ENCODE data around the gene PLEKHJ1.
"Not testable (repeated sequence)": the region's sequence is repeated elsewhere in the genome, so short reads cannot be mapped to it uniquely, and the experiment has no call there.

Gene PLEKHJ1, protein sequence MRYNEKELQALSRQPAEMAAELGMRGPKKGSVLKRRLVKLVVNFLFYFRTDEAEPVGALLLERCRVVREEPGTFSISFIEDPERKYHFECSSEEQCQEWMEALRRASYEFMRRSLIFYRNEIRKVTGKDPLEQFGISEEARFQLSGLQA

GRCh38 chr19:2236314-2237050, at the start of gene PLEKHJ1, which contains the start of gene SF3A2:
PLEKHJ1 (minus strand) TSS chr19:2236329; CDS start chr19:2236248, 81 bp downstream.
SF3A2 (plus strand) TSS chr19:2236824; CDS start chr19:2243419, 6,595 bp downstream.
- DNase-seq, result peak; percentile 97 to 98

DNA sequence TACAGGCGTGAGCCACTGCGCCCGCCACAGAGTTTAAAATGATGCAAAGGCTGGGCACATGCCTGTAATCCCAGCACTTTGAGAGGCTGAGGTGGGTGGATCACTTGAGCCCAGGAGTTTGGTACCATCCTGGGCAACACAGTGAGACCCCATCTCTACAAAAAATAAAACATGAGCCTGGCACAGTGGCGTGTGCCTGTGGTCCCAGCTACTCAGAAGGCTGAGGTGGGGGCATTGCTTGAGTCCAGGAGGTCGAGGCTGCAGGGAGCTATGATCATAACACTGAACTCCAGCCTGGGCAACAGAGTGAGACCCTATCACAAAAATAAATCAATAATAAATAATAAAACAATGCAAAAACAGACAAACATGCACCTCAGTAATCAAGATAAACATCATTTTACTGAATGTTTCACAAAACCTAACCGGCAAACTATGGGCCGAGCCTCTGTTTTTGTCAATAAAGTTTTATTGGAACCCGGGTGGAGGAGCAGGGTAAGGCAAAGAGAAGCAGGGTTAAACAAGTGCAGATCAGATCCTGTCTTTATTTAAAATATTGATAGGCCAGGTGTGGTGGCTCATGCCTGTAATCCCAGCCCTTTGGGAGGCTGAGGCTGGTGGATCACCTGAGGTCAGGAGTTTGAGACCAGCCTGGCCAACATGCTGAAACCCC, 47.8 kb upstream of the PLEKHJ1 start:
- DNase-seq, result no peak

GRCh38 chr19:2282862-2283237, 46.7 kb upstream of the PLEKHJ1 start:
- no peak for DNase-seq

DNA sequence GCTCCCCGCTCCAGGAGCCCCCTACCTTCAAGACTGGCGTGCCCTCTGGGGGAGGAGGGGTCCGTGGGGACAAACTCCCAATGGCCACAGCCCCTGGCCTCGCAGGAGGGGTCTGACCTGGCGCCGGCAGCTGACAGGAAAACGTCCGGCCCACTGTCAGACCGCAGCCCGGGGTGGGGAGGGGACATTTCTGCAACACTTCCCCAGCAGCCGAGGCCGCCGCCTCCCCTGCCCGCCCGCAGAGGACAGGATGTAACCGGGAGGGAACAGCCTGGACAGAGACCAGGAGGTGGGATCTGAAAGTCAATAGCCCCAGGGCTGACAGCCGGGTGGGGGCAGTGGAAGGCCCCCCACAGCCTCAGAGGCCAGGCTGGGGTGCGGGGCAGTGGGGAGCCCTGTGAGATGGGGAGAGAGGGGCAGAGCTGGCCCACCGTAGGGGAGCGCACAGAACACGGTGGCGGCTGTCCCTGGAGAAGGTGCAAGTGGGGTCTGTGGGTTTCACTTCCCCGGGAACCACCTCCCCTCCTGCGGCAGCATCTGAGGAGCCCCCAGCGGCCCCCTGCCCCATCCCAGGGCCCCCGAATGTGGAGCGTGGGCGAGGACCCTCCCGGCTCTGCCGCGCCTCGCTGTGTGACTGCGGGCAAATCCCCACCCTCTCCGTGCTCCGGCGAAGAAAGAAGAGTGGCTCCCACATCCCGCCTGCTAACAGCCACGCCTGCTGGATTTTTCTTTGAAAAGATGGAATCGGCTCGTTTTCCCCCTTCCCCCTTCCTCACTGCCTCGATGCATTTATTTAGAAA, 46.1 kb upstream of the PLEKHJ1 start, which contains the start of gene PEAK3:
Gene PEAK3, minus strand, starts transcription at position 114 of the 800 bp plus-strand sequence. CDS start 1,244 bp downstream, outside the sequence.
- DNase-seq, result no peak

DNA sequence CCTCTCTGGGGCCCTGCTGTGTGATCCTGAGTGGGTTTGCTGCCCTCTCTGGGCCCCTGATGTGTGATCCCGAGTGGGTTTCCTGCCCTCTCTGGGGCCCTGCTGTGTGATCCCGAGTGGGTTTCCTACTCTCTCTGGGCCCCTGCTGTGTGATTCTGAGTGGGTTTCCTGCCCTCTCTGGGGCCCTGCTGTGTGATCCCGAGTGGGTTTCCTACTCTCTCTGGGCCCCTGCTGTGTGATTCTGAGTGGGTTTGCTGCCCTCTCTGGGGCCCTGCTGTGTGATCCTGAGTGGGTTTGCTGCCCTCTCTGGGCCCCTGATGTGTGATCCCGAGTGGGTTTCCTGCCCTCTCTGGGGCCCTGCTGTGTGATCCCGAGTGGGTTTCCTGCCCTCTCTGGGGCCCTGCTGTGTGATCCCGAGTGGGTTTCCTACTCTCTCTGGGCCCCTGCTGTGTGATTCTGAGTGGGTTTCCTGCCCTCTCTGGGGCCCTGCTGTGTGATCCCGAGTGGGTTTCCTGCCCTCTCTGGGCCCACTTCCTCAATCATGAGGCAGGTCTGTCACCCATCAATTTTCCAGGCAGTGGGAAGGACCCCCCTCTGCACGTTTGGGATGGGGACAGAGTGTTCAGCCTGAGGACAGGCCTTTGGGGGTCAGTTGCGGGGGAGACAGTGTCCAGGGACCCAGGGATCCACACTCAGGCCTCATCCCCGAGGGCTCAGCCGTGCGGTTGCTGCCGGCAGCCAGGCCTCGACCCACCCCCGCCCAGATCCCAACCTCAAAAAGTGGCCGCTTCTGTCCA, 45.3 kb upstream of the PLEKHJ1 start:
- DNase-seq, result not testable (repeated sequence)

GRCh38 chr19:2280633-2281264, 44.6 kb upstream of the PLEKHJ1 start:
- DNase-seq, result no peak

GRCh38 chr19:2278459-2279158, 42.5 kb upstream of the PLEKHJ1 start:
- no peak for DNase-seq

DNA sequence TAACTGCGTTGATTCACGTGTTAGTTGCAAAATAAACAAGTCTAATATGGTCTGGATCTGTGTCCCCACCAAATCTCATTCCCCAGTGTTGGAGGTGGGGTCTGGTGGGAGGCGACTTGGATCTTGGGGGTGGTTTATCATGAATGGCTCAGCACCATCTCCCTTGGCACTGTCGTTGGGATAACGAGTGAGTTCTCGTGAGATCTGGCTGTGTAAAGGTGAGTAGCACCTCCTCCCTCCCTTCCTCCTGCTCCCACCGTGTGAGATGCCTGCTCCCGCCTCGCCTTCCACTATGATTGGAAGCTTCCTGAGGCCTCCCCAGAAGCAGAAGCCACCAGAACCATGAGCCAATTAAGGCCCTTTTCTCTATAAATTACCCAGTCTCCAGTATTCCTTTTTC, 41.0 kb upstream of the PLEKHJ1 start:
- DNase-seq, result no peak

GRCh38 chr19:2276429-2276986, 40.4 kb upstream of the PLEKHJ1 start:
- DNase-seq, result no peak

- DNase-seq, result no peak
Observed at GRCh38 chr19:2275588-2276428, 39.7 kb upstream of the PLEKHJ1 start.

GRCh38 chr19:2274931-2275535, 38.9 kb upstream of the PLEKHJ1 start:
- DNase-seq, result peak; percentile 46 to 57

DNA sequence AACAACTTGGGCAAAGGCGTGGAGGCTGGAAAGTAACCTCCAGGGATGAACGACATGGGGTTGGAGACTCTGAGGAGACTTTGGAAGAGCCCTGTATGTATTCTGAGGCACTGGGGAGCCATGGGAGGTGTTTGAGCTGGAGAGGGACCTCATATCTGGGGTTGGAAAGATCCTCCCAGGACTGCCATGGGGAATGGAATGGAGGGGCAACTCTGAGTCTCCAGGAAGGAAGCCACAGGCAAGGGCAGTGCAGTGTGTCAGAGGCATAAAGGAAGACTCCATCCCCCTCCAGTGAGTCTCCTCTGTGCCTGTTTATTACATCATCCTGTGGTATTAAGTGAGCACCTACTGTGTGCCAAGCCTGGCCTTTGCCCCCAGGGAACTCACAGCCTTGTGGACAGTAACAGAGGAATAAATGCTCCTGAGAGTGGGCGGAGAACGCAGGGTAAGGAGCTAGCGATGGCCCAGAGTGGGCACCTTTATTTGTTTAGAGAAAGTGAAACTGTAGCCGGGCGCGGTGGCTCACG, 38.1 kb upstream of the PLEKHJ1 start:
- no peak for DNase-seq

DNA sequence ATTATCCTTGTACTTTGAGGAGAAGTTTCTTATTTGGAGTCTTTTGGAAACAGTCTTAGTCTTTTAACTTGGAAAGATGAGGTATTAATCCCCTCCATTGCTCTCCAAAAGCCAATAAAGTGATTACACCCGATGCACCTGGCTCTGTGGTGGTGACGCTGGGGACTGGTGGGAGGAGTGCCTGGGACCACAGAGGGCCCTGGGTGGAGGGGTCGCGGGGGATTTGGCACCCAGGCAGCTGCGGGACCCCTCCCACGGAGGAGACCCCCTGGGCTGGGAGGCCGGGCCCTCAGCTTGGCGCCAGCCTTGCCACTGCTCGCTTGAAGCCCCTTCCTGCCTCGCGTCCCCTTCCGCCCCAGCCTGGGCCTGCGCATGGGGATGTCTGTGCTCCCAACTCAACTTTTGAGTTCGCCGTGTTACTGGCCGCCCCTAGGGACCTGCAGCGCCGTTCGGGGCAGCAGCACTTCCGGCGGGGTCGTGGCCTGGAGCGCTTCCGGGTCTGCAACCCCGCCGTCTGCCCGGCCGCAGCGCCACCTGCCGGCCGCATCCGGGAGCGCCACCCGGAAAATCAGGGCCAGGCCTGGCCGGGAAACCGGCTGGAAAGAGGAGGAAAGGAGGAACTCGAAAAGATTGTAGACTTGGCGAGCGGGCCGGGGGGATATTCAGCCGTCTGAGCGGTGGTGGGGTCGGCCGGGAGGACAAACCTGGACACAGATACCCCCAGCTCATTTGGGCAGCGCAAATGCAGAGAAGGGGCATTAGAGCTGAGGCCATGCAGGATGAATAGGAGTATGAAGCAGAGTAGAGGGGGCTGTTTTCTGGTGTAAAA, 37.4 kb upstream of the PLEKHJ1 start:
- peak; percentile 83 to 84 for DNase-seq

DNA sequence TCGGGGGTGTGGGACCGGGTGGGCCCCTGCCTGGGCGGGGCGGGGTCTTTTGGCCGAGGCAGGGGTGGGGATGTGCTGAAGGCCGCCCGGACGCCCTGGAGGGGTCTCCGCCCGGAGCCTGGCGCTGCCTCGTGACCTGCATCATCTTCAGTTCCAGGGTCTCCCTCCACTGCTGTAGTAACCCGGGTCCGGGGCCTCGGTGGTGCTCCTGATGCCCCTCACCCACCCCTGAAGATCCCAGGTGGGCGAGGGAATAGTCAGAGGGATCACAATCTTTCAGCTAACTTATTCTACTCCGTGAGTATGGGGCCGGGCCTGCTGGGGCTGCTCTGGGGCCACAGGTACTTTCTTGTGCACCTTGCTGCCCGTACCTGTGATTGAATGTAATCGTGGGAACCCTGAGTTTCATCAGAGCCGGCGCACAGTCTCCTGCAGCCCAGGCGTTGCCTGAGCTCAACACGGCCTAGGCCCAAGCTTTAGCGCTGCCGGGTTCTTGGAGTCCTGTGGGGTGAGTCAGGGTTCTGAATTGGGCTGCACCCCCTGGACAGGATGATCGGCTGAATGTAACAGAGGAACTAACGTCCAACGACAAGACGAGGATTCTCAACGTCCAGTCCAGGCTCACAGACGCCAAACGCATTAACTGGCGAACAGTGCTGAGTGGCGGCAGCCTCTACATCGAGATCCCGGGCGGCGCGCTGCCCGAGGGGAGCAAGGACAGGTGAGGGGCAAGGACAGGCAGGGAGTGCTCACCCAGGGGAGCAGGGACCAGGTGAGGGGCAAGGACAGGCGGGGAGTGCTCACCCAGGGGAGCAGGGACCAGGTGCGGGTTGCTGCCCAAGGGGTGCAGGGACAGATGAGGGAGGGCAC, 35.3 kb upstream of the PLEKHJ1 start:
- peak in 1 of 2 experiments; percentile 40 for DNase-seq

GRCh38 chr19:2270423-2271233, 34.5 kb upstream of the PLEKHJ1 start:
- DNase-seq, result peak; percentile 71 to 78

DNA sequence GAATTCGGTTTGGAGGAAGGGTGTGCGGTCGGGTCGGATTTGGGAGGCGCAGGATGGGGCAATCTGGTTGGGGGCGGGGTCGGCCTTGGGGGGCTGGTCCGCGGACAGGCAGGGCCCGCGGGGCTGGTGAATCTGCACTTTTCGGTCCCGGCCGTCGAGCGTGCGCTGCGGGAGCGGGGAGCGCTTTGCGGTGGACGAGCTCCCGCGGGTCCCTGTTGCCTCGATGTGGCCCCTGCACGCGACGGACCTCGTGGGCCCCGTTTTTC, 34.0 kb upstream of the PLEKHJ1 start:
- peak; percentile 42 to 51 for DNase-seq
